Muscle of leg (tissue), 11 donors: Measurements from ENCODE around the gene ILDR2. TPM values are rescaled to one million over a fixed set of nuclear protein-coding genes. Genes with fewer than 3 reads are reported as not detected.
A peak's percentile ranks its signal among the peaks of the same experiment; 100 is the strongest.

Experiments
- DNase-seq: peaks from one replicate; pipeline ENCODE4 v3.0.0; 2013
- H3K27ac ChIP-seq: one replicate; pipeline ENCODE4 v1.5.1; 2013; ENCODE audit warnings: mild to moderate bottlenecking, low read length, control low read depth
- H3K27me3 ChIP-seq: one replicate; pipeline ENCODE4 v1.6.1; 2013; ENCODE audit warnings: low read length; ENCODE audit not compliant: control insufficient read depth, insufficient read depth
- H3K36me3 ChIP-seq: one replicate; pipeline ENCODE4 v1.6.1; 2013; ENCODE audit warnings: low read length; ENCODE audit not compliant: control insufficient read depth, insufficient read depth
- H3K4me1 ChIP-seq: one replicate; pipeline ENCODE4 v1.6.1; 2013; ENCODE audit warnings: low read length; ENCODE audit not compliant: control insufficient read depth, insufficient read depth
- H3K4me3 ChIP-seq: one replicate; pipeline ENCODE4 v1.5.1; 2013; ENCODE audit warnings: low read length, control low read depth
- H3K9me3 ChIP-seq: replicated peaks from 2 replicates; pipeline ENCODE4 v1.6.1; 2013; ENCODE audit warnings: low read depth, low read length; ENCODE audit not compliant: control insufficient read depth
- WGBS: methylation state at CpG from one replicate; pipeline ENCODE4 v1.1.5; 2013; ENCODE audit warnings: missing lambda C conversion rate; ENCODE audit not compliant: insufficient coverage; 5-methylcytosine and 5-hydroxymethylcytosine counted together
- polyA plus RNA-seq, 8 donors: library from polyadenylated mRNA; unstranded; fragments of 120-200 nt; gene quantifications; one replicate each; pipeline versions ENCODE4 v1.2.1 to v1.2.3, GENCODE V29; 2013; ENCODE audit warnings: inconsistent platforms in 1 of 8, low replicate concordance in 1 of 8; ENCODE audit not compliant: insufficient read length in 8 of 8, insufficient read depth in 1 of 8
- total RNA-seq: library from RNA; stranded (reverse); fragments of 120-200 nt; gene quantifications from one replicate; pipeline ENCODE4 v1.2.4, GENCODE V29; 2013

The ILDR2 gene
- total and polyA plus RNA-seq, 9 donors, result 1.6 to 3.4 (median 2.4) TPM

DNA sequence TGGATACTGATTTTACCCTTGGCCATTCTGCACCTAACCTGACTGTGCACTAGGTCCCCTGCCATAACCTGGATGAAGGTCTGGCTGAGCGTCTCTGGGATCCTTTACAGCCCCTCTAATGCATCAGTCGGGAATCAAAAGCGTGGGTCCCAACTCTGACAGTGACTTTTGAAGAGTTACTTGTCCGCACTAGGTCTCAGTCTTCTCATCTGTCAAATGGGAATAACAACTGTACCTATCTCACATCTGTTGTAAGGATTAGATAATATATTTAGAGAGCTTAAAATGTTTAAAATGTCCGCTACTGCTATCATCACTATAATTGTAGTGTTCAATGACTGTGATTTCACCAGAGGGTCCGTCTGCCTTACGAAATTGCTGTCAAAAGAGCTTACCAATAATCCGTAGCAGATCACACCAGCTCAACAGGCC is 100.0 kb downstream of the ILDR2 start:
- peak; percentile 24 for DNase-seq
- 0% methylated on average over 3 of the region's 8 CpGs for WGBS
- Histone ChIP-seq H3K27ac (peak overlapping the region; percentile 91), H3K4me3 (peak overlapping the region; percentile 77), H3K36me3 (no peaks in the 10 kb centered on the region), H3K27me3 (no peaks in the 10 kb centered on the region), H3K4me1 (peaks cover 8% of the 10 kb centered on the region), H3K9me3 (no peaks in the 10 kb centered on the region)

DNA sequence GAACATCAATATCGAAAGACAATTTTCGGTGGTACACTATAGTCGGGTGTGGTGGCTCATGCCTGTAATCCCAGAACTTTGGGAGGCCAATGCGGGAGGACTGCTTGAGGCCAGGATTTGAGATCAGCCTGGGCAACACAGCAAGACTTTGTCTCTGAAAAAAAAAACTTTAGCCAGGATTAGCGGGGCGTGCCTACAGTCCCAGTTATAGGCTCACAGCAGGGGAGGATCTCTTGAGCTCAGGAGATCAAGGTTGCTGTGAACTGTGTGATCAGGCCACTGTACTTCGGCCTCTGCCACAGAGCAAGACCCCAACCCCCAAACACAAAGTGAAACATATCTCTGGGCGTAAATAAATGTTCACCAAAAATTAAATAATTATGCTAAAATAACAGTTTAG is 100.9 kb downstream of the ILDR2 start:
- Histone ChIP-seq H3K27ac (no peak overlapping the region), H3K4me1 (peaks cover 8% of the 10 kb centered on the region), H3K4me3 (no peak overlapping the region), H3K27me3 (no peaks in the 10 kb centered on the region), H3K9me3 (no peaks in the 10 kb centered on the region), H3K36me3 (no peaks in the 10 kb centered on the region)
- no peak for DNase-seq
- 80% methylated on average over 3 of the region's 8 CpGs for WGBS

DNA sequence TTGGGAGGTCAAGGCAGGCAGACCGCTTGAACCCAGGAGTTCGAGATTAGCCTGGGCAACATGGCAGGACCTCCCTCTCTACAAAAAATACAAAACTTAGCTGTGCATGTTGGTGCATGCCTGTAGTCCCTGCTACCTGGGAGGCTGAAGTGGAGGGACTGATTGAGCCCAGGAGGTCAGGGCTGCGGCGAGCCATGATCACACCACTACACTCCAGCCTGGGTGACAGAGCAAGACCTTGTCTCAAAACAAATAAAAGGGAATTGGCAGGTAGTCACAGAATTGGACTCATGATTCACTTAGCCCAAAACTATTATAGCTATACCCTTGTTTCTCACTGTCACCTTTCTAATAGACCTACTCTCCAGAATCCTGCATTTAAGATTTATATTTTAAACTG is 104.8 kb downstream of the ILDR2 start:
- no peak overlapping the region for H3K27ac ChIP-seq
- WGBS, result 100% methylated on average over 2 of the region's 4 CpGs
- no peaks in the 10 kb centered on the region for H3K9me3 ChIP-seq
- no peaks in the 10 kb centered on the region for H3K27me3 ChIP-seq
- peaks cover 11% of the 10 kb centered on the region for H3K36me3 ChIP-seq
- H3K4me1 ChIP-seq, result peaks cover 5% of the 10 kb centered on the region
- no peak overlapping the region for H3K4me3 ChIP-seq
- no peak for DNase-seq

DNA sequence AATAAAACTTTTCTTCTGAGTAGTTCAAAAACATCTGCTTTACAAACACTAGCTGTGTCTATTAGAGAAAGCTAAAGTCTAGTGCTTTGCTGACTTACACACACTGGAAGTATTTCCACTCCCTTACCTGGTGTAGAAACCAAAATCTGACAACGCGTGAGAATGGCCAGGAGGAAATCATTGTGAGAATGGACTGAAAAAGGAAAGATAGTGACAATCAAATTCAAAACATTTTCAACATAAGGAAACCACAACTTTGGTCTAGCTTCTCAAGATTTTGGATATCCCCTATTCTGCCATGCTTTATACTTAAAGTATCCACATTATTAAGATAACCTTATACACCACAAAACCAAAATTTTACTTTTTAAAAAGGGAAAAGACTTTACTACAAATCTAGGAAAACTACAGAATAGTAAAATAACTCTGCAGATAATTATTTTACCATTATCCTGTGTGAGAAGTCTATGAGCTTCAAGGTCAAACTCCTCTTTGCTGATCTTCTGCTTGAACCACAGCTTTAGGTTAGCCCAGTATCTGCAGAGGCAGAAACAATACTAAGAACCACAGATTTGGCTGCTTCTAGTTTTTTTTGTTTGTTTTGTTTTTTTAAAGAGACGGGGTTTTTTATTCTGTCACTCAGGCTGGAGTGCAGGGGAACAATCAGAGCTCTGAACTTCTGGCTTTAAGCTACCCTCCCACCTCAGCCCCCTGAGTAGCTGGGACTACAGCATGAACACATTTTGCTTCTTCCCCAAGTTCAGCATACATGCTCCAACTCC is 105.8 kb downstream of the ILDR2 start:
- Histone ChIP-seq H3K4me1 (no peaks in the 10 kb centered on the region), H3K9me3 (no peaks in the 10 kb centered on the region), H3K36me3 (peaks cover 14% of the 10 kb centered on the region), H3K27me3 (no peaks in the 10 kb centered on the region), H3K27ac (no peak overlapping the region), H3K4me3 (no peak overlapping the region)
- DNase-seq, result no peak
- WGBS, result no CpG with 5 or more reads among the region's 3 CpGs

DNA sequence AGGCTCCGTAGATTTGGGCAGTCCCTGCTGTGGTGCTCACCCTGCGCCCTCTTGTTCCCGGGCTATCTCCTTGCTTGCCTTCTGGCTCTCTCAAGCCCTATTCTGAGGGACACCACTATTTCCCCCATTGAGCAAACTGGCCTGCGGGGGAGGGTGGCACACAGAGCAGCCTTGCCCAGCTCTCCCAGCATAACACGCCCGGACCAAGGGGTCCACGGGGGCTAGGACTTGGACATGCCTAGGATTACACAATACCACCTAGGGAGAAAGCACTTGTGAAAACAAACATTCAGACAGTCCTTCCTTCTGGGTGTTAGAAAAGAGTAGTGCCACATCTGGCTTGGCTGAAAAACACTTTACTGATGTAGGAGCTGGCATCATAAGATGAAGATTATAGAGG is 106.7 kb downstream of the ILDR2 start:
- H3K27ac ChIP-seq, result no peak overlapping the region
- no peaks in the 10 kb centered on the region for H3K27me3 ChIP-seq
- H3K4me3 ChIP-seq, result no peak overlapping the region
- WGBS, result 93% methylated on average over 4 of the region's 7 CpGs
- H3K4me1 ChIP-seq, result no peaks in the 10 kb centered on the region
- no peaks in the 10 kb centered on the region for H3K9me3 ChIP-seq
- DNase-seq, result no peak
- H3K36me3 ChIP-seq, result peaks cover 18% of the 10 kb centered on the region

DNA sequence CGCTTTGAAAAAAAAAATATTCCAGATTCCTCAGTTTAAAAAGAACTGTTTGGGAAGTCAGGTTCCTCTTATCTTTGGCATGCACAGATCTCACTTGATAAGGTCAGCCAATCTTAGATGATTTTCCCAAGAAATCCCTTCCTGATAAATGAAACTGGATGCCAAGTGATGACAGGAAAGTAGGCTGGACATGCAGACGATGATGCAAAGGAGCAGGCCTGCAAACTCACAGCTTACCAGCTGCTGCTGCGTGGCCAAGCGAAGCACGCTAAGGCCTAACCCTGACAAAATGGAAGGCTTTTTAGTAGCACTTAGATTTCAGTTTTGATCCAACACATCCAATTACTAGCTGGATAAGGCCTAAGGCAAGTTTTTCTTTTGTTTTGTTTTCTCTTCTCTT is 109.4 kb downstream of the ILDR2 start:
- H3K27ac ChIP-seq, result no peak overlapping the region
- WGBS, result 69% methylated on average over 4 of the region's 5 CpGs
- DNase-seq, result peak; percentile 15
- no peak overlapping the region for H3K4me3 ChIP-seq
- H3K27me3 ChIP-seq, result no peaks in the 10 kb centered on the region
- H3K4me1 ChIP-seq, result no peaks in the 10 kb centered on the region
- H3K9me3 ChIP-seq, result no peaks in the 10 kb centered on the region
- peaks cover 24% of the 10 kb centered on the region for H3K36me3 ChIP-seq

DNA sequence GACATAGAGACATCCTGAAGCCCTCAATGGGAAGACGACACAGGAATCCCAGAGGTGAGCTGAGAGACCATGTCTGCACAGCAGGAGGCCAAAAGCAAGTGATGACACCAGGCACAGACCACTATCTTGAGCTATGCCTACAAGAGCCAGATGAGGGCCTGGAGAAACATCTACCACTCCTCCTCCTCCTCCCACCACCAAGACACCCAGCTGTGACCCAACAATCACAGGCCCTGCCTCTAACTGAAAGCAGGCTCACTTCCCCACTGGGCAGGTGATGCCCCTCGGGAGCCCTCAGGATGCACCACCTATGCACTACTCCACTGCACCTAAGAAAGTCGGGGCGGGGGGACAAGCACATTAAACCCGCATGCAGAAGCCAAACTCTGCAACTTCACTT is 115.7 kb downstream of the ILDR2 start:
- Histone ChIP-seq H3K27me3 (no peaks in the 10 kb centered on the region), H3K9me3 (no peaks in the 10 kb centered on the region), H3K36me3 (peaks cover 41% of the 10 kb centered on the region), H3K27ac (no peak overlapping the region), H3K4me1 (no peaks in the 10 kb centered on the region), H3K4me3 (no peak overlapping the region)
- 75% methylated on average over 1 of the region's 5 CpGs for WGBS
- DNase-seq, result no peak

DNA sequence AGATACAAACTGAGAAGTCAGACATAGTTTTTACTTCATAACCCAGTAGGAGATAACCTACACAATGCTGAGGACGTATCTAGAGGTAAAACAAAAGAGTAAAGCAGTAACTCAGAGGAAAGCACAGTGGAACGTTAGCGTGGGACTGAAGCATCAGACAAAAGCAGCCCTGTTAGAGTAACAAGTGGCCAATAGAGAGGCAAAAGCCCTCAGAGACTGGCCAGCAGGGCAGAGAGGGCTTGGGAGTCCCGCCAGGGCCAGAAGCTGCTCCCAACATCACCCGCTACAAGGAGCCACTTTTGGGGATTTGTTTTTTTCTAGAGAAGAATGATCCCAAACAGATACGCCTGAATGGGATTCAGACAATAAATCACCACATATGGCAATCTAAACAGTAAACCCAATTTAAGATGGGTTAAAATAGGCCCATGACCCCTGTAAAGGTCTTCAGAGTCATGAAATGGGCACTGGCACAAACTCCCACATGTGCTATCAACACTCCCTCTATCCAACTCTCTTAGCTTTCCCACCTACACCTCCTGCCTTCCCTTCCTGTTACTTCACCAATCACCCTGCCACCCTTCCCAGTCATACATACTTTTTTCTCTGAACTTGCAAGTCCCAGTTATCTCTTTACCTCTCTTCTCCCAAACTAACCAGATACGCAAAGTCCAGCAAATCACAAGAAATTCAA is 116.5 kb downstream of the ILDR2 start:
- WGBS, result 92% methylated on average over 3 of the region's 7 CpGs
- DNase-seq, result no peak
- Histone ChIP-seq H3K4me3 (no peak overlapping the region), H3K27me3 (no peaks in the 10 kb centered on the region), H3K4me1 (no peaks in the 10 kb centered on the region), H3K27ac (no peak overlapping the region), H3K9me3 (no peaks in the 10 kb centered on the region), H3K36me3 (peaks cover 38% of the 10 kb centered on the region)

Other genes with a start within 250 kb of the ILDR2 start
- 15.9 TPM for gene POGK, start 136.1 kb downstream of the ILDR2 start, total RNA-seq
- 10 to 100 TPM; 12.8 to 21.1 (median 15.0) TPM for gene POGK, start 136.1 kb downstream of the ILDR2 start, polyA plus RNA-seq
- gene TADA1, start 99.3 kb downstream of the ILDR2 start, total RNA-seq, result 12.7 TPM
- gene TADA1, start 99.3 kb downstream of the ILDR2 start, polyA plus RNA-seq, result 10 to 100 TPM; 11.4 to 14.6 (median 12.8) TPM
- 0.27 TPM for gene MAEL, start 13.7 kb upstream of the ILDR2 start, total RNA-seq
- gene MAEL, start 13.7 kb upstream of the ILDR2 start, polyA plus RNA-seq, result 1 to 10 TPM in 1 of 8 donors, under 1 TPM in 7; 0.27 to 1.1 (median 0.45) TPM
- gene GPA33, start 114.8 kb upstream of the ILDR2 start, total RNA-seq, result 0.04 TPM
- gene GPA33, start 114.8 kb upstream of the ILDR2 start, polyA plus RNA-seq, result 1 to 10 TPM in 1 of 8 donors, under 1 TPM in 6, not detected in 1; 0.07 to 3.7 (median 0.12) TPM
- gene STYXL2, start 118.5 kb upstream of the ILDR2 start, total RNA-seq, result 49.6 TPM
- gene STYXL2, start 118.5 kb upstream of the ILDR2 start, polyA plus RNA-seq, result 100 to 1,000 TPM in 3 of 8 donors, 10 to 100 TPM in 5; 73.9 to 119 (median 98.0) TPM
- gene POU2F1, start 245.3 kb upstream of the ILDR2 start, total RNA-seq, result 6.9 TPM
- 1 to 10 TPM; 4.5 to 6.7 (median 5.5) TPM for gene POU2F1, start 245.3 kb upstream of the ILDR2 start, polyA plus RNA-seq